NCI-H82 treated with DMSO at 0.1 percent for 48 hours (cell line): ENCODE measurements around the gene UBE2H.
A peak's percentile ranks its signal among the peaks of the same experiment; 100 is the strongest.

Source experiments
- DNase-seq: peaks from one replicate; lab custom pipeline; 2025; ENCODE audit not compliant: unreplicated experiment; lab: John Stamatoyannopoulos, UW

Gene UBE2H

GRCh38 chr7:129789652-129790051 lies 163.1 kb downstream of the UBE2H start:
- DNase-seq: peak; percentile 29

GRCh38 chr7:129789000-129789399 lies 163.8 kb downstream of the UBE2H start:
- DNase-seq: no peak

- no peak for DNase-seq
These were observed 165.8 kb downstream of the UBE2H start for GRCh38 chr7:129786825-129787563.

GRCh38 chr7:129785685-129786514 lies 166.9 kb downstream of the UBE2H start:
- no peak for DNase-seq

- no peak for DNase-seq
These were observed 167.7 kb downstream of the UBE2H start for GRCh38 chr7:129784783-129785684.

- DNase-seq: no peak
These were observed 168.3 kb downstream of the UBE2H start for GRCh38 chr7:129784437-129784782.

- DNase-seq: no peak
These were observed 169.2 kb downstream of the UBE2H start for GRCh38 chr7:129783584-129783919.

- DNase-seq: no peak
These were observed 169.8 kb downstream of the UBE2H start for GRCh38 chr7:129782818-129783583.

- DNase-seq: peak; percentile 29
These were observed 170.6 kb downstream of the UBE2H start for GRCh38 chr7:129781928-129782817.

- DNase-seq: peak; percentile 83
These were observed 171.5 kb downstream of the UBE2H start for GRCh38 chr7:129780974-129781927.
